ENCODE results near the gene KIF24. TPM values are rescaled to one million over a fixed set of nuclear protein-coding genes. Genes with fewer than 3 reads are reported as not detected.

Gene KIF24
- total RNA-seq, 2 donors from 2014 or later, result 7.7 to 10.6 TPM

- H3K9me3 ChIP-seq (ENCODE audit: control insufficient read depth, low read length), result no peaks in the 10 kb centered on the region
- no peak for TF ChIP-seq CTCF (conservative IDR thresholded peaks at IDR 0.05)
- no peaks in the 10 kb centered on the region for H3K27me3 ChIP-seq (ENCODE audit: control insufficient read depth, insufficient read depth, low read length, poor library complexity, severe bottlenecking)
- no peaks in the 10 kb centered on the region for H3K27me3 Mint-ChIP-seq (ENCODE audit: insufficient read depth)
- H3K36me3 Mint-ChIP-seq (ENCODE audit: low read depth), result peaks cover 19% of the 10 kb centered on the region
- no peak overlapping the region for H3K9ac ChIP-seq (ENCODE audit: extremely low read depth, low read length, poor library complexity, severe bottlenecking)
- H3K4me3 ChIP-seq (ENCODE audit: low read length), result no peak overlapping the region
- H3K27ac Mint-ChIP-seq, result no peak overlapping the region
- H3K4me1 Mint-ChIP-seq, result no peaks in the 10 kb centered on the region
- no peak overlapping the region for H3K27ac ChIP-seq (ENCODE audit: low read depth, low read length)
- DNase-seq, result no peak
- H3K9me3 Mint-ChIP-seq, result no peaks in the 10 kb centered on the region
- 100% methylated on average over 1 of the region's 1 CpG; no CpG with 5 or more reads in 1 of the 2 experiments for WGBS, 2 experiments (ENCODE audit: insufficient coverage in 1 of 2, insufficient read length in 1 of 2)
- no peaks in the 10 kb centered on the region for H3K36me3 ChIP-seq (ENCODE audit: control insufficient read depth, insufficient read depth, low read length)
- H3K4me3 Mint-ChIP-seq, result no peak overlapping the region
- no peaks in the 10 kb centered on the region for H3K4me1 ChIP-seq (ENCODE audit: control insufficient read depth, insufficient read depth, low read length)
Measured at GRCh38 chr9:34282096-34282495, 47.0 kb downstream of the KIF24 start.

- no peak for DNase-seq
- no peak overlapping the region for H3K27ac Mint-ChIP-seq
- no peaks in the 10 kb centered on the region for H3K4me1 Mint-ChIP-seq
- H3K4me3 Mint-ChIP-seq, result no peak overlapping the region
- no peaks in the 10 kb centered on the region for H3K9me3 Mint-ChIP-seq
- peaks cover 9% of the 10 kb centered on the region for H3K36me3 Mint-ChIP-seq (ENCODE audit: low read depth)
- Histone ChIP-seq H3K27me3 (ENCODE audit: control insufficient read depth, insufficient read depth, low read length, poor library complexity, severe bottlenecking) (no peaks in the 10 kb centered on the region), H3K9ac (ENCODE audit: extremely low read depth, low read length, poor library complexity, severe bottlenecking) (no peak overlapping the region), H3K4me3 (ENCODE audit: low read length) (no peak overlapping the region), H3K9me3 (ENCODE audit: control insufficient read depth, low read length) (no peaks in the 10 kb centered on the region), H3K4me1 (ENCODE audit: control insufficient read depth, insufficient read depth, low read length) (no peaks in the 10 kb centered on the region), H3K36me3 (ENCODE audit: control insufficient read depth, insufficient read depth, low read length) (no peaks in the 10 kb centered on the region), H3K27ac (ENCODE audit: low read depth, low read length) (no peak overlapping the region)
- no peaks in the 10 kb centered on the region for H3K27me3 Mint-ChIP-seq (ENCODE audit: insufficient read depth)
- no peak for TF ChIP-seq CTCF (conservative IDR thresholded peaks at IDR 0.05)
- WGBS, 2 experiments (ENCODE audit: insufficient coverage in 1 of 2, insufficient read length in 1 of 2), result 92 to 100% methylated on average over 3 of the region's 3 CpGs
Measured at GRCh38 chr9:34279411-34279810, 49.7 kb downstream of the KIF24 start.

Other genes starting within 250 kb of the KIF24 start
- gene DCAF12, start 202.6 kb downstream of the KIF24 start, total RNA-seq, result 10 to 100 TPM; 35.0 to 37.0 TPM
- gene UBAP1, start 150.2 kb downstream of the KIF24 start, total RNA-seq, result 10 to 100 TPM; 36.4 to 39.8 TPM
- gene NUDT2, start 301 bp upstream of the KIF24 start, total RNA-seq, result 10 to 100 TPM; 20.6 to 29.4 TPM
- 10 to 100 TPM; 56.7 to 58.8 TPM for gene MYORG, start 47.6 kb upstream of the KIF24 start, total RNA-seq
- 10 to 100 TPM; 17.1 to 19.6 TPM for gene FAM219A, start 129.3 kb upstream of the KIF24 start, total RNA-seq
- 1 to 10 TPM; 2.5 to 4.1 TPM for gene DNAI1, start 129.5 kb upstream of the KIF24 start, total RNA-seq
- gene ENHO, start 193.7 kb upstream of the KIF24 start, total RNA-seq, result 10 to 100 TPM in 1 of 2 donors, 1 to 10 TPM in 1; 7.1 to 14.5 TPM